ENCODE data around the gene KIF15.

KIF15 gene

GRCh38 chr3:44865272-44866035 is 103.9 kb downstream of the KIF15 start:
- TF ChIP-seq MYC (IDR thresholded peaks at IDR 0.05; ENCODE audit: low read depth, low read length), result no peak
- TF ChIP-seq POLR2A (IDR thresholded peaks at IDR 0.05; ENCODE audit: extremely low read depth, insufficient read length), result no peak
- no peak for TF ChIP-seq MAX (IDR thresholded peaks at IDR 0.05; ENCODE audit: low read depth, low read length)
- TF ChIP-seq CTCF (IDR thresholded peaks at IDR 0.05; ENCODE audit: low read depth, low read length), result no peak
- H3K4me3 ChIP-seq (ENCODE audit: low read depth, low read length), result no peak overlapping the region
- DNase-seq (ENCODE audit: low read depth), result no peak

GRCh38 chr3:44867421-44868111 is 106.0 kb downstream of the KIF15 start:
- no peak for DNase-seq (ENCODE audit: low read depth)

GRCh38 chr3:44870375-44871061 is 108.9 kb downstream of the KIF15 start:
- TF ChIP-seq MYC (IDR thresholded peaks at IDR 0.05; ENCODE audit: low read depth, low read length), result no peak
- TF ChIP-seq CTCF (IDR thresholded peaks at IDR 0.05; ENCODE audit: low read depth, low read length), result no peak
- TF ChIP-seq POLR2A (IDR thresholded peaks at IDR 0.05; ENCODE audit: extremely low read depth, insufficient read length), result no peak
- TF ChIP-seq MAX (IDR thresholded peaks at IDR 0.05; ENCODE audit: low read depth, low read length), result no peak
- H3K4me3 ChIP-seq (ENCODE audit: low read depth, low read length), result no peak overlapping the region
- no peak for DNase-seq (ENCODE audit: low read depth)

More at GRCh38 chr3:44867421-44868111, 106.0 kb downstream of the KIF15 start:
- no peak for TF ChIP-seq POLR2A (IDR thresholded peaks at IDR 0.05; ENCODE audit: extremely low read depth, insufficient read length)
- TF ChIP-seq MAX (IDR thresholded peaks at IDR 0.05; ENCODE audit: low read depth, low read length), result no peak
- TF ChIP-seq MYC (IDR thresholded peaks at IDR 0.05; ENCODE audit: low read depth, low read length), result no peak
- TF ChIP-seq CTCF (IDR thresholded peaks at IDR 0.05; ENCODE audit: low read depth, low read length), result no peak
- H3K4me3 ChIP-seq (ENCODE audit: low read depth, low read length), result no peak overlapping the region

GRCh38 chr3:44874308-44874707 is 112.7 kb downstream of the KIF15 start, which contains the start of gene TGM4:
TSS of gene TGM4 (plus strand) at chr3:44874608. CDS start at chr3:44874679, 71 bp downstream.
- no peak for DNase-seq (ENCODE audit: low read depth)
- H3K4me3 ChIP-seq (ENCODE audit: low read depth, low read length), result no peak within 1 kb of the TSS
- TF ChIP-seq POLR2A (IDR thresholded peaks at IDR 0.05; ENCODE audit: extremely low read depth, insufficient read length) (no peak), MYC (IDR thresholded peaks at IDR 0.05; ENCODE audit: low read depth, low read length) (no peak), MAX (IDR thresholded peaks at IDR 0.05; ENCODE audit: low read depth, low read length) (no peak), CTCF (IDR thresholded peaks at IDR 0.05; ENCODE audit: low read depth, low read length) (no peak)

GRCh38 chr3:44875596-44875995 is 114.0 kb downstream of the KIF15 start:
- no peak for TF ChIP-seq MAX (IDR thresholded peaks at IDR 0.05; ENCODE audit: low read depth, low read length)
- no peak for TF ChIP-seq CTCF (IDR thresholded peaks at IDR 0.05; ENCODE audit: low read depth, low read length)
- no peak for TF ChIP-seq MYC (IDR thresholded peaks at IDR 0.05; ENCODE audit: low read depth, low read length)
- TF ChIP-seq POLR2A (IDR thresholded peaks at IDR 0.05; ENCODE audit: extremely low read depth, insufficient read length), result no peak
- no peak overlapping the region for H3K4me3 ChIP-seq (ENCODE audit: low read depth, low read length)
- DNase-seq (ENCODE audit: low read depth), result no peak

Data from NB4 (cell line).